D721Med (cell line): Measurements from ENCODE around the gene LMO7.

Experiments
- DNase-seq: peaks from one replicate; pipeline ENCODE4 v3.0.0; 2011; ENCODE audit warnings: low spot score; ENCODE audit not compliant: insufficient read length
- FAIRE-seq: peaks from 2 replicates; lab custom pipeline; 2011; peaks lifted over from hg19 to GRCh38; lab: Jason Lieb, UNC
- TF ChIP-seq, protein P1 (sequence below): IDR thresholded peaks from 2 replicates; pipeline ENCODE4 v1.5.1; 2012; ENCODE audit warnings: mild to moderate bottlenecking, control low read depth; ENCODE audit not compliant: insufficient read depth; ENCODE audit errors: missing control alignments

The LMO7 gene

DNA sequence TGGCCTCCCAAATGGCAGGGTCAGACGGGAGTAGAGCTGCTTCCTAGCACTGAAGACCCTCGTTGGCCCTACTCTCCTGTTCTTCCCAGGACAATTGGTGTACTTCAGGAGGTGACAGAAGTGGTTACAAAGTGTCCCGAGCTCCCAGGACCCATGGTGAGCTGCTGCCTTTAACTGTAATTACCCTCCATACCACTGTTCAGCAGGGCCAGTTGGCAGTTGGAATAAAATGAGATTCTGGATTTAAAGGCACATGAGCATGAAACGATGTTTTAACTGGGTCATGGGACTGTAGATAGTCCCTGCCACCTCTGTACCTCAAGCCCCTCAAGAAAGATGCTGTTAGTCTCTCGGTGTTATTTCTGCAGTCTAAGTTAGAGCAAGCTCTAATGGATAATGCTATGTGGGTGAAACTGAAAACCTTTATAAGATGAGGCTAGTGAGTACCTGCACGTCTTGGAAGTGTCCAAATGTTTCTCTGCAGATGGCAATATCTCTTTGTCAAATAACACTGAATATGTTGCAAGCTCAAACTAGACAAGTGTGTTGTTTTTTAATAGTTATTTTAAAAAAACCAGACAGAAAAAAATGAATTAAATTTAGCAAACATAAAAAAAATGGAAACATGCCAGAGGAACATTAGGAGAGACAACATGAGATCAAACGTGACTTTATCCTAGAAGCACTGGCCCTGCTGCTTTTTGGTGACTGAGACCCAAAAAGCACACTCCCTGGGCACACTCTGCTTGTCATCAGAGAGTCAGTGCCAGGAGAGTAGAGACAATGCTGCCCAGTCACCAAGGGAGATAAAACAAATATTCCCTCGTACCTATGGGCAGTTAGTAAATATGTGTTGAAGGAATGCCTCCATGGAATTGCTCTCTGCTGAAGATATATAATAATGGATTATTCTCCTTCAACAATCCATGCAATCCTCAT, 266.3 kb downstream of the LMO7 start:
- FAIRE-seq (no peak), DNase-seq (no peak)
- TF ChIP-seq, protein P1, sequence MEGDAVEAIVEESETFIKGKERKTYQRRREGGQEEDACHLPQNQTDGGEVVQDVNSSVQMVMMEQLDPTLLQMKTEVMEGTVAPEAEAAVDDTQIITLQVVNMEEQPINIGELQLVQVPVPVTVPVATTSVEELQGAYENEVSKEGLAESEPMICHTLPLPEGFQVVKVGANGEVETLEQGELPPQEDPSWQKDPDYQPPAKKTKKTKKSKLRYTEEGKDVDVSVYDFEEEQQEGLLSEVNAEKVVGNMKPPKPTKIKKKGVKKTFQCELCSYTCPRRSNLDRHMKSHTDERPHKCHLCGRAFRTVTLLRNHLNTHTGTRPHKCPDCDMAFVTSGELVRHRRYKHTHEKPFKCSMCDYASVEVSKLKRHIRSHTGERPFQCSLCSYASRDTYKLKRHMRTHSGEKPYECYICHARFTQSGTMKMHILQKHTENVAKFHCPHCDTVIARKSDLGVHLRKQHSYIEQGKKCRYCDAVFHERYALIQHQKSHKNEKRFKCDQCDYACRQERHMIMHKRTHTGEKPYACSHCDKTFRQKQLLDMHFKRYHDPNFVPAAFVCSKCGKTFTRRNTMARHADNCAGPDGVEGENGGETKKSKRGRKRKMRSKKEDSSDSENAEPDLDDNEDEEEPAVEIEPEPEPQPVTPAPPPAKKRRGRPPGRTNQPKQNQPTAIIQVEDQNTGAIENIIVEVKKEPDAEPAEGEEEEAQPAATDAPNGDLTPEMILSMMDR = no peak

DNA sequence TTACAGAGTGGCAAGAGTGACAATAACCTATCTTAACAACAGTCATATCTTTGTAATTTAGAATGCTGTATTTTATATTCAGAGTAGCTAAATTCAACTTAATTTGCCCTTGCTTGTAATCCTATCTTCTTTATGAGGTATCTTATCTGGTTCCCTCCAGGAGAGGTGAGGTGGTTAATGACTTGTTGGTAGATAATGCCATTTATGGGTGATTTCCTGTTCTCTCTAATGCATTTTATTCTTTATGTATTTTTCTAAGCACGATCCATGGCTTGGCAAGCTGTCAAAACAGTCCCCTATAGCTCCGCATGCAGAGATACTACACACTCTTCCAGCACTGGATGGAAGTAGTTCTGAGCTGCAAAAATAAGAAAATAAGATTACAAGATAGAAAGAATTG, 267.9 kb downstream of the LMO7 start:
- TF ChIP-seq, protein P1 = no peak
- DNase-seq = no peak

DNA sequence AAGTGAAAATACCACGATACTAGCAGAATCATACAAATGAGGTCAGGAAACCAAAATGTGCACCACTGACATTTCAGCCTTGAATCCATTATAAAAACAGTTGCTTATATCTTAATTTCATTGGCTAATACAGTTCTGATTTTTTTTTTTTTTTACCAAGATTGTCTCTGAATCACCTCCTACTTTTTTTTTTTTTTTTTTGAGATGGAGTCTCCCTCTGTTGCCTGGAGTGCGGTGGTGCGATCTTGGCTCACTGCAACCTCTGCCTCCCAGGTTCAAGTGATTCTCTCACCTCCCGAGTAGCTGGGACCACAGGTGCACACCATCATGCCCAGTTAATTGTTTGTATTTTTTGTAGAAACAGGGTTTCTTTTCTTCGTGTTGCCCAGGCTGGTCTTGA, 270.2 kb downstream of the LMO7 start:
- TF ChIP-seq, protein P1 = no peak
- DNase-seq (no peak), FAIRE-seq (no peak)

More for the DNA sequence above, 267.9 kb downstream of the LMO7 start:
- no peak for FAIRE-seq

DNA sequence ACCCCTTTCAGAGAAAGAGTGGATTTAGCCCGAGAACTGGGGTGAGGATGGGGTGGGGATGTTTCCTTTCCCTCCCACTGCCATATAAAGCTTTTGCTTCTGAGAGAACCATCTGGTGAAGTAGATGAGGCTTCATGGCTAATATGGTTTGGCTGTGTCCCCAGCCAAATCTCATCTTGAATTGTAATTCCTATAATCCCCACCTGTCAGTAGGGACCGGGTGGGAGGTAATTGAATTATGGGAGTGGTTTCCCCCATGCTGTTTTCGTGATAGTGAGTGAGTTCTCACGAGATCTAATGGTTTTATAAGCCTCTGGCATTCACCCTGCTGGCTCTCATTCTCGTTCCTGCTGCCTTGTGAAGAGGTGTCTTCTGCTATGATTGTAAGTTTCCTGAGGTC, 270.9 kb downstream of the LMO7 start:
- DNase-seq (no peak), FAIRE-seq (no peak)
- TF ChIP-seq, protein P1 = no peak

DNA sequence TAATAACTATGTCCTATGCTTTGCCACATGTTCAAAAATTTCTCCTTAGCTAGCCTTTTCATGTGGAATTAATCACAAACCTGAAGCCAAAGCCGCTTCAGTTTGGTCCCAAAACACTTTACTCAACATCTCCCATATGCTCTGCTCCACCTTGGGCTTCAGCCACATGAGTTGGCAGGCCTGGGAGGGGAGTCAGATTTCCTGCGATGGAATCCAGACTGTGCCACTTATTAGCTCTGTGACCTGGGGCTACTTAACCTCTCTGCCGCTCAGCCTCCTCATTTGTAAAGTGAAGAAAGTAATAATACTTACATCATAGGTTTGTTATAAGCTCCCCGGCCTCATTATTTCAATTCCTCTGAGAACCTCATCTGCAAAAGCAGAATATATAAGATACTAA, 272.0 kb downstream of the LMO7 start:
- DNase-seq = no peak
- TF ChIP-seq, protein P1 = no peak
- no peak for FAIRE-seq
